CD4-positive, alpha-beta T cell treated with Interleukin-12 subunit alpha and Interleukin-12 subunit beta, for 1 hour (primary cell): ENCODE data around the gene YAP1.
"Not testable (repeated sequence)": the region's sequence is repeated elsewhere in the genome, so short reads cannot be mapped to it uniquely, and the experiment has no call there.

Experiments
- DNase-seq: peaks from one replicate; pipeline ENCODE4 v3.0.0-alpha.2; 2020

YAP1 gene

GRCh38 chr11:102244681-102245409 is 134.6 kb downstream of the YAP1 start:
- no peak for DNase-seq

- DNase-seq, result no peak
These were observed 141.2 kb downstream of the YAP1 start for GRCh38 chr11:102251423-102251822.

DNA sequence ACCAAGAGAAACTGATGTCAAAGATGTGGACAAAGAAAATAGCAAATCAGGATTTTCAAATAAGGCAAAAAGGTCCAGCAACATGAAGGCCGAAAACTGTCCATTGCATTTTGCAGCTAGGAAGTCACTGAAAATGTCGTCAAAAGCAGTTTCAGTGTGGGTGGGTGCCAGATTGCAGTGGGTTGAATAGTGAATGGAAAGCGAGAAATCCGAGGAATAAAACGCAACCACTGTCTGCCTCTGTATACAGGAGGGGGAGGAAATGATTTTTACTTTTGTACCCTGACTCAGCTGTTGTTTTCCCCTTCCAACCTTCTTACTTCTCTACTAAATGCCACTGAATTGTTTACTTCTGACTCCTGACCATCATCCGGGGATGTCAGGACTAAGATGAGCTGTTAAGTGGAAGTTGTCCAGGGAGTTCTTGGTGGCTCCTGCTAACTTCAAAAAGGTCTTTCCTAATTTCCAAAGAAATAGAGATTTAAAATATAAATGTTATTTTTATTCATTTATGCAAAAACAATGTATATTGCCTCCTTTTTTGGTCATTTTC is 142.2 kb downstream of the YAP1 start:
- DNase-seq, result no peak

GRCh38 chr11:102253020-102253715 is 142.9 kb downstream of the YAP1 start:
- no peak for DNase-seq

DNA sequence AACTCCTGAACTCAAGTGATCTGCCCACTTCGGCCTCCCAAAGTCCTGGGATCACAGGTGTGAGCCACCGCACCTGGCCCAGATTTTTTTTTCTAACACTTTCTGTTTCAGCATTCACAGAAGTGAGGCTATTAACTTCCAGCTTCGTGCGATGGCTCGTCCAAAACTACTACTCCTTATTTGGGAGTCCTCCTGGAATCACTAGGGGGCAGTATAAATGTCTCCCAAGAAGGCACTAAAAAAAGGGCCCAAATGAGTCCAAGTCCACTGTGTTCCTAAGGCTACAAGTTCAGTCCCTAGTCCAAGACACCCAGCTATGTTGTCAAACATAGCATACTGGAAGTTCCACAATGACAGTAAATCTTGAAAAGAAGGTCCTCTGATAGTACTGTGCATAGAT is 143.8 kb downstream of the YAP1 start:
- DNase-seq, result peak; percentile 10

- no peak for DNase-seq
These were observed 146.0 kb downstream of the YAP1 start for GRCh38 chr11:102256251-102256650.

DNA sequence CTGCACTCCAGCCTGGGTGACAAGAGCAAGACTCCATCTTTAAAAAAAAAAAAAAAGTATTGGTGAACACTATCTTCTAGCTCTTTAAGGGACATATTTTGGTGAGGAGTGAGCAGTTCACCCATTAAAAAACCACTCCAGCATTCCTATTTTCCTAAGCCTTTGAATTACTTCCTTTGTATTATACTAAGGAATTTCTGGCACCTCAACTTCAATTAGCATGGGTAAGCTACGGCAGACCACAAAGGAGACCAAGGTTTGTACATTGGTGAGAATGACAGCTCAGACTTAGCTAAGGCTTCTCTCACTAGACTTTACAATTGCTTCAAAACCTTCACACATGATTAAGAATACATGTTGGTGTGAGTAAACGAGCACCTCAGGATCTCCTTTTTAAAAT is 150.0 kb downstream of the YAP1 start:
- DNase-seq, result no peak

- no peak for DNase-seq
These were observed 153.2 kb downstream of the YAP1 start for GRCh38 chr11:102263379-102264003.

DNA sequence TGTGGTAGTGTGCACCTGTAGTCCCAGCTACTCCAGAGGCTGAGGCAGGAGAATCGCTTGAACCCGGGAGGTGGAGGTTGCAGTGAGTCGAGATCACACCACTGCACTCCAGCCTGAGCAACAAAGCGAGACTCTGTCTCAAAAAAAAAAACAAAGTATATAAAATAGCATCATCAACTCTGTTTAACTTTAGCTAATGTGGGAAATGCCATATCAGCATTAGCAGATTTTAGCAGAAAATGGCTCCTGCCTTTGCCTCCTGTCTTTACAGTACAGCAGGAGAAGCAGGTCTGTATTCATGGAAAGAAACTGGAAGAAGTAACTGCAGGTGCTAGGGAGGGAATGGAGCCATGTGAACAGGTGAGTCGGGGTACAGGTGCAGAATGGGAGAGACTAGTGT is 154.5 kb downstream of the YAP1 start:
- not testable (repeated sequence) for DNase-seq

GRCh38 chr11:102266099-102266498 is 155.9 kb downstream of the YAP1 start:
- DNase-seq, result no peak

DNA sequence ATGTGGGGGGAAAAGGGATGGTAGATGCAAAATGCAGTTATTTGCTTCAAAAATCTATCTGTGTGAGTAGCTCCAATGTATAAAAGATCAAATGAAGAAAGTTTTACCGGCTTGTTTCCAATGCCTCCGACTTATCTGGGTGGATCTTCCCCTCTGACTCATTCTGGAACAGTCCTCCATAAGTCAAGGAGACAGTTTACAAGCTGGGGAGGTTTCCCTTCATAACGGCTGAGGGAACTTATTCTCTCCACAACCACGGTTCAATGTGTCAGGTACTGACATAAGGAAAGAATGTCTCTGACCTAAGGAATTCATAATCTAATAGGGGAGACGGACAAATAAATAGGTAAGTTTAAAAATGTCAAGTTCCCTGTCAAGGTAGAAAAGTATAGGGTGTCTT is 157.4 kb downstream of the YAP1 start:
- no peak for DNase-seq

GRCh38 chr11:102268083-102268984 is 158.1 kb downstream of the YAP1 start:
- peak; percentile 88 for DNase-seq

DNA sequence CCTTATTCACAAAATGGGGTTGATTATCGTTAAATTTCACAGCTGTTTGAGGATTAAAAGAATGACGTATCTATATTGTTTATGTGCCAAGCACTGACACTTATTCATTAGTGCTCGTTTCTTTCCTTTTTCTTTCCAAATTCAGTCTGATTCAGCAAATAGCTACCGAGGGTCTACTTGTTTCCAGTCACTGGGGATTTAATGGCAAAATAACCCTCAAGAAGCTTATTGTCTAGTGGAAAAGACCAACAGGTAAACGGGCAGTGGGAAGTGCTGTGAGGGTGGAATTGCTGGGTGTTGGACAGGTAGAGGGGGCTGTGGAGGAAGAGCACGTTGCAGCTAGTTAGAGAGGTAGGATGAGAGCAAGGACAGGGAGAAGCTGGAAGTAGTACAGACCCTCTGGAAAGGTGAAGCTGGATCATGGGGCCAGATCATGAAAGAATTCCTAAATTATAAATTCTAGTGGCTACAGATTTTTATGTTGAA is 158.8 kb downstream of the YAP1 start:
- no peak for DNase-seq

DNA sequence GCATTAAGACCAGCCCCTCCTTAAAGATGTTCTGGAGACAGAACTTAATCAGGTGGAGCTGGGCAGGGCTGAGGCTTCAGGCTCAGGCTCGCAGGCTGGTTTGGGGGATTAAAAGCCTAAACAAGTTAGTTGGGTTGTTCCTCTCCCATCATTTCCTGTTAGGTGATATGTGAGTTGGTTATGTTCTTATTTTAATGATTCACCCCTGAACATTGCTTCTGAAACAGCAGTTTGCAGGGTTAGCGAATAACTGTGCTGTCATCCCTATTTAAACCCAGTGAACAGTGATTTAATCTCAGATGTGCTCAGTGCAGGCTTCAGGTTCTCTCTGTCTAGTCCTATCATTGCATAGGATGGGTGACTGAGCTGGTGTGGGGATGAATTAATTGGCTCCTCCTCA is 159.7 kb downstream of the YAP1 start:
- no peak for DNase-seq

DNA sequence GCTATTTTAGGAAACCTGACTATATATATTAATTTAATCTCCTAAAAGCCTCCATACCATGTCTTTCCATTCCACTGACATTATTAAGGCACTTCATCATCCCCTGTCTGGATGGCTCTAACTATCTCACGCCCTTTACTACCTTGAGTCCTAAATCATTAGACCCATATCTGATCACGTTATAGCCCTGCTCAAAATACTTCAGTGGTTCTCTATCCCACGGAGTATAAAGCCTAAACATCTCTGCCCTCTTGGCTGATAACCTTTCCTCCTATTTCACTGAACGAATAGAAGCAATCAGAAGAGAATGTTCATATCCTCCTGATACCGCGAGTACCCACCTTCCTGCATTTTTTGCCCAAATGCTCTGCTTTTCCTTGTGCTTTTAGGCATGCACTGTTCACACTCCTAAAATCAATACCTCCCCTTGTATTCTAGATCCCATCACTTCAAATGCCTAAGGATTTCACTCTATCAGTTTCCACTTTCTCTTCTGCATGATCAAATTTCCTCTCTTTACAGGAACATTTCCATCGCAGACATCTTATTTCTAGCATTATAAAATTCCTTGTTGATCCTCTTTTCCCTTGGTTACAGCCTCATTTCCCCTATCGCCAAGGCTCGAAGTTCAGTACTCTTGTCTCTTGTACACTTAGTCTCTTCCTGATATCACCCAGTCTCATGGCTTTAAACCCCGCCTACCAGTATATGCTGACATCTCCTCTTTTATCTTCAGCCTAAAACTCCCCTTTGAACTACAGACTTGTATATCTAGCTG is 162.0 kb downstream of the YAP1 start:
- no peak for DNase-seq

- no peak for DNase-seq
These were observed 164.4 kb downstream of the YAP1 start for GRCh38 chr11:102274628-102275027.

DNA sequence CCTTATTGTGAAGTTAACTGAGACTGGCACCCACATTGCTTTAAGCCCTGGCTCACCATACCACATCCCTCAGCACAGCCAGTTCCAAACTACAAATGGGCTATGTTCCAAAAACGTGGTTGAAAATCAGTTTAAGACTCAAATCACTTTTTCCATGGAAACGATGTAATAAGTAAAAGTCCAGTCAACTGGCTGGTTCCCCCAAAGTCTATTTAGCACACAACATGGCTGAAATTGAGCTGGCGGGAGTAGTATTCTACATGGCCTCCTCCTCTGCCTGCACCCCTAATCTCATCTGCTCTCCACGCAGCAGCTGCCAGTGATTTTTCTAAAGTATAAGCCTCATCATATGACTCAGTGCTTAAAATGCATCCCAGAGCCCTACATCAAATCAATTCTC is 166.1 kb downstream of the YAP1 start:
- no peak for DNase-seq

- no peak for DNase-seq
These were observed 166.5 kb downstream of the YAP1 start for GRCh38 chr11:102276783-102277182.

DNA sequence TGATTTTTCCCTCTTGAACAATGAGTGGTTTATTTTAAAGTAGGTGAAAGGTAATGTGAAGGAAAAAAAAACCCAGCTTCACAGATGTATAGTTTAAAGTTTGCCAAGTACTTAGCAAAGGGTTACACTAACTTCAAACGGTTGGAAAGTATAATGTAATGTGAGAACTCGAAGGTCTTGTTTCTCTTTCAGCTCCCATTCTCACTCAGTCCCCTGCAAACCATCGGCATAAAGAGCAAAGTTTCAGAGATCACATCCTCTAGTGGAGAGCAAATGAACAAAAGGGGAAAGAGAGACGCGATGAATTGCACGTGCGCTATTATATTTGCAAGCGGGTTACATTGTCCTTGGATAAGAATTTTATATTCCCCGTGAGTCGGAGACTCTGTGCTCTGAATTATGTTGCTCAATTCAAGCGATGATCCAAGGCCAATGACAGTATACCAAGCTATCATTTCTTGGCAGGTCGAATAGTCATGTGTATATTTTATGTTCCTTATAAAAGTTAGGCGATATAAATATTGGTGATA is 169.5 kb downstream of the YAP1 start:
- no peak for DNase-seq

GRCh38 chr11:102280245-102280833 is 170.1 kb downstream of the YAP1 start:
- DNase-seq, result no peak
